Measurements from ENCODE around the gene TMEM221.
A peak's percentile ranks its signal among the peaks of the same experiment; 100 is the strongest.

Gene TMEM221

GRCh38 chr19:17471410-17472125 is 23.1 kb upstream of the TMEM221 start:
- Histone ChIP-seq H3K4me3 (ENCODE audit: low read depth, low read length, poor library complexity, severe bottlenecking) (no peak overlapping the region), H3K27ac (ENCODE audit: low read depth, low read length, poor library complexity, severe bottlenecking) (no peak overlapping the region), H4K20me1 (ENCODE audit: insufficient read depth, low read length) (no peaks in the 10 kb centered on the region), H3K4me1 (ENCODE audit: insufficient read depth, low read length, severe bottlenecking) (peaks cover 12% of the 10 kb centered on the region), H3K27me3 (ENCODE audit: insufficient read depth, low read length) (peaks cover 4% of the 10 kb centered on the region; the same call in 1 of the 2 replicates), H3K79me2 (ENCODE audit: insufficient read depth, low read length) (no peaks in the 10 kb centered on the region), H3K9ac (ENCODE audit: low read length) (no peak overlapping the region), H3K36me3 (ENCODE audit: insufficient read depth, low read length) (no peaks in the 10 kb centered on the region), H3K9me3 (ENCODE audit: low read length) (no peaks in the 10 kb centered on the region), H3F3A (ENCODE audit: insufficient read depth, low read length) (no peaks in the 10 kb centered on the region), H2AFZ (ENCODE audit: low read length) (no peak overlapping the region), H3K4me2 (ENCODE audit: low read length) (peak overlapping the region; percentile 90; the same call in 1 of the 2 replicates), H3K9me2 (ENCODE audit: low read depth, low read length) (no peaks in the 10 kb centered on the region)
- no peak for TF ChIP-seq CTCF (IDR thresholded peaks at IDR 0.05; ENCODE audit: low read length)
- TF ChIP-seq EZH2 (IDR thresholded peaks at IDR 0.05; ENCODE audit: borderline replicate concordance, low read length), result no peak

- no peaks in the 10 kb centered on the region for H3F3A ChIP-seq (ENCODE audit: insufficient read depth, low read length)
- H3K79me2 ChIP-seq (ENCODE audit: insufficient read depth, low read length), result no peaks in the 10 kb centered on the region
- no peaks in the 10 kb centered on the region for H4K20me1 ChIP-seq (ENCODE audit: insufficient read depth, low read length)
- H3K27ac ChIP-seq (ENCODE audit: low read depth, low read length, poor library complexity, severe bottlenecking), result no peak within 1 kb of the TSS
- H3K27me3 ChIP-seq (ENCODE audit: insufficient read depth, low read length), result peaks cover 4% of the 10 kb centered on the region; the same call in 1 of the 2 replicates
- TF ChIP-seq EZH2 (IDR thresholded peaks at IDR 0.05; ENCODE audit: borderline replicate concordance, low read length) (no peak), CTCF (IDR thresholded peaks at IDR 0.05; ENCODE audit: low read length) (no peak)
- H3K9ac ChIP-seq (ENCODE audit: low read length), result peak within 1 kb of the TSS; percentile 56; the same call in 1 of the 2 replicates
- no peaks in the 10 kb centered on the region for H3K9me2 ChIP-seq (ENCODE audit: low read depth, low read length)
- H3K9me3 ChIP-seq (ENCODE audit: low read length), result no peaks in the 10 kb centered on the region
- H3K36me3 ChIP-seq (ENCODE audit: insufficient read depth, low read length), result no peaks in the 10 kb centered on the region
- peaks cover 12% of the 10 kb centered on the region for H3K4me1 ChIP-seq (ENCODE audit: insufficient read depth, low read length, severe bottlenecking)
- H3K4me2 ChIP-seq (ENCODE audit: low read length), result peak within 1 kb of the TSS; percentile 90
- peak within 1 kb of the TSS; percentile 74 for H3K4me3 ChIP-seq (ENCODE audit: low read depth, low read length, poor library complexity, severe bottlenecking)
- H2AFZ ChIP-seq (ENCODE audit: low read length), result no peak within 1 kb of the TSS
Observed at GRCh38 chr19:17470068-17470841, 21.8 kb upstream of the TMEM221 start, which contains the start of gene SLC27A1. Gene SLC27A1, plus strand, starts transcription at chr19:17470524. Its CDS starts 17 bp downstream, at chr19:17470541.

- Histone ChIP-seq H3K4me2 (ENCODE audit: low read length) (peak overlapping the region; percentile 90), H3K36me3 (ENCODE audit: insufficient read depth, low read length) (no peaks in the 10 kb centered on the region), H3K9me3 (ENCODE audit: low read length) (no peaks in the 10 kb centered on the region), H3K79me2 (ENCODE audit: insufficient read depth, low read length) (no peaks in the 10 kb centered on the region), H3K27ac (ENCODE audit: low read depth, low read length, poor library complexity, severe bottlenecking) (no peak overlapping the region), H2AFZ (ENCODE audit: low read length) (no peak overlapping the region), H3K27me3 (ENCODE audit: insufficient read depth, low read length) (peaks cover 4% of the 10 kb centered on the region; the same call in 1 of the 2 replicates), H3K4me1 (ENCODE audit: insufficient read depth, low read length, severe bottlenecking) (peaks cover 12% of the 10 kb centered on the region), H4K20me1 (ENCODE audit: insufficient read depth, low read length) (no peaks in the 10 kb centered on the region), H3F3A (ENCODE audit: insufficient read depth, low read length) (no peaks in the 10 kb centered on the region), H3K9me2 (ENCODE audit: low read depth, low read length) (no peaks in the 10 kb centered on the region), H3K9ac (ENCODE audit: low read length) (peak overlapping the region; percentile 45; the same call in 1 of the 2 replicates), H3K4me3 (ENCODE audit: low read depth, low read length, poor library complexity, severe bottlenecking) (peak overlapping the region; percentile 74)
- TF ChIP-seq CTCF (IDR thresholded peaks at IDR 0.05; ENCODE audit: low read length) (no peak), EZH2 (IDR thresholded peaks at IDR 0.05; ENCODE audit: borderline replicate concordance, low read length) (no peak)
Observed at GRCh38 chr19:17469481-17470067, 21.1 kb upstream of the TMEM221 start.

Measured in OCI-LY1 (cell line).